GM19099 (cell line): ENCODE measurements around the gene TPCN1.

Source experiments
- POLR2A ChIP-seq: IDR thresholded peaks from 3 replicates; pipeline ENCODE4 v1.6.1; 2011; ENCODE audit warnings: low read depth; ENCODE audit not compliant: insufficient read length; ENCODE audit errors: extremely low read depth

The TPCN1 gene

GRCh38 chr12:113289361-113289760 is 68.1 kb downstream of the TPCN1 start:
- no peak for TF ChIP-seq POLR2A

GRCh38 chr12:113290506-113290905 is 69.2 kb downstream of the TPCN1 start:
- TF ChIP-seq POLR2A, result no peak

GRCh38 chr12:113291586-113291985 is 70.3 kb downstream of the TPCN1 start:
- TF ChIP-seq POLR2A, result no peak

GRCh38 chr12:113292091-113292490 is 70.8 kb downstream of the TPCN1 start:
- TF ChIP-seq POLR2A, result no peak

- TF ChIP-seq POLR2A, result no peak
Observed at GRCh38 chr12:113292547-113292946, 71.3 kb downstream of the TPCN1 start.

- TF ChIP-seq POLR2A, result no peak
Observed at GRCh38 chr12:113293100-113293499, 71.8 kb downstream of the TPCN1 start.

- no peak for TF ChIP-seq POLR2A
Observed at GRCh38 chr12:113295886-113296556, 74.8 kb downstream of the TPCN1 start.

GRCh38 chr12:113296557-113297213 is 75.4 kb downstream of the TPCN1 start:
- no peak for TF ChIP-seq POLR2A

GRCh38 chr12:113297214-113297587 is 75.9 kb downstream of the TPCN1 start:
- TF ChIP-seq POLR2A, result no peak

- TF ChIP-seq POLR2A, result no peak
Observed at GRCh38 chr12:113297621-113298471, 76.6 kb downstream of the TPCN1 start.

GRCh38 chr12:113298472-113298817 is 77.2 kb downstream of the TPCN1 start:
- TF ChIP-seq POLR2A, result no peak

- no peak for TF ChIP-seq POLR2A
Observed at GRCh38 chr12:113298861-113299545, 77.7 kb downstream of the TPCN1 start.

GRCh38 chr12:113299619-113300237 is 78.5 kb downstream of the TPCN1 start:
- TF ChIP-seq POLR2A, result no peak

- TF ChIP-seq POLR2A, result no peak
Observed at GRCh38 chr12:113301811-113302210, 80.5 kb downstream of the TPCN1 start.

- TF ChIP-seq POLR2A, result no peak
Observed at GRCh38 chr12:113302466-113302865, 81.2 kb downstream of the TPCN1 start.

GRCh38 chr12:113302886-113303640 is 81.8 kb downstream of the TPCN1 start:
- no peak for TF ChIP-seq POLR2A
